GM06990 (cell line): ENCODE data around the gene PAFAH2.

Source experiments
- DNase-seq: peaks from one replicate; pipeline ENCODE4 v3.0.0-alpha.2; 2011; ENCODE audit not compliant: insufficient read length; ENCODE audit errors: extremely low read depth
- H3K27me3 ChIP-seq: replicated peaks from 2 replicates; pipeline ENCODE4 v1.6.0; 2011; ENCODE audit warnings: low read length; ENCODE audit not compliant: control insufficient read depth, insufficient read depth
- H3K36me3 ChIP-seq: 2 replicates; pipeline ENCODE4 v1.5.1; 2011; ENCODE audit warnings: low read length; ENCODE audit not compliant: control insufficient read depth, insufficient read depth
- H3K4me3 ChIP-seq: replicated peaks from 2 replicates; pipeline ENCODE4 v1.5.1; 2011; ENCODE audit warnings: low read depth, mild to moderate bottlenecking, control low read depth, low read length
- CTCF ChIP-seq: IDR thresholded peaks from 2 replicates; pipeline ENCODE4 v1.5.1; 2011; ENCODE audit warnings: low read length, control low read depth, mild to moderate bottlenecking, inconsistent platforms; ENCODE audit not compliant: insufficient read depth, poor library complexity, severe bottlenecking

The PAFAH2 gene

DNA sequence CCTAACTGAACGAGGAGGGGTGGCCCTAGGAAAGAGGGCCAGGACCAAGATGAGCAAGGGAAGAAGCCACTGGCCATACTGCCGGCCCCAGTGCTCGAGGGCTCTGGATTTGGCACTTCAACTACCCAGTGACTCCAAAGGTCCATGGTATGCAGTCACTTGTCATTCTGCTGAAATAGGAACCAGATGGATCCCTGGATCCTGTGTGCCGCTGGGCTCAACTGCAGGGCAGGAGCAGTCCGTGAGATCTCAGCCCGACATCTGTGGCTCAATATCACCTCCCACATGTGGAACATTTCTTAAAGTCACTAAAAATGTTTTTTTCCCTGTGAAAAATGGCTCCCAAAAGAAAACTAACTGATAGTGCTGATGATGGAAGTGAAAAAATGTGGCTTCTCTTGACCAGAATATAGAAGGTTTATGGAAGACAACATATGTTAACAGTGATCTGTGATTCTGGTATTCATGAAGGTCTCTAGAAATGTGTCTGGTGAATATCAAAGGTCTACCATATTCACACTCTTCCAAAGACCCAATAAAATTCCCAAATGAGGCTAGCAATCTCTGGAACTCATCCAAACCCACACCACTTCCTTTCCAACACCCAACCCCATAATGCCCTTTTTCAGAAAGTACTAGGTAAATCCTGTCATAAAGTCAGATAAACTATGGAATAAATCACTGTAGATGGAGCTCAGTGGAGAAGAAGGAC is 24.1 kb downstream of the PAFAH2 start:
- no peak for DNase-seq
- Histone ChIP-seq H3K27me3 (no peaks in the 10 kb centered on the region), H3K36me3 (peaks cover 6% of the 10 kb centered on the region), H3K4me3 (no peak overlapping the region)
- TF ChIP-seq CTCF: no peak

DNA sequence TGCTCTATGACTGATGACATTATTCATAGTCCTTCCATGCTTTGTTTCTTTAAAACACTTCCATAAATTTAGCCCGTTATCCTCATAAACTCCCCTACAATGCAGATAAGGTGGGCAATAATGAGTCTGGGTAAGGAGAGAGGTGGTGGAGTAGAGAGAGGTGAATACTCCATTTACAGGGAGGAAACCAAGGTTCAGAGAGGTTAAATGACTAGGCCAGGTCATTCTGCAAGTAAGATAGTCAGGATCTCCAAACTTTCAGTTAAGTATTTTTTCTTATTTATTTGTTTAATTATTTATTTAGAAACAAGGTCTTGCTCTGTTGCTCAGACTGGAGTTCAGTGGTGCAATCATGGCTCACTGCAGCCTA is 26.1 kb downstream of the PAFAH2 start:
- Histone ChIP-seq H3K4me3 (no peak overlapping the region), H3K36me3 (peaks cover 6% of the 10 kb centered on the region), H3K27me3 (no peaks in the 10 kb centered on the region)
- no peak for DNase-seq
- no peak for TF ChIP-seq CTCF

- Histone ChIP-seq H3K36me3 (peaks cover 6% of the 10 kb centered on the region), H3K4me3 (no peak overlapping the region), H3K27me3 (no peaks in the 10 kb centered on the region)
- DNase-seq: no peak
- no peak for TF ChIP-seq CTCF
These were observed 26.6 kb downstream of the PAFAH2 start for GRCh38 chr1:25971066-25971810.

GRCh38 chr1:25967308-25967707 is 30.6 kb downstream of the PAFAH2 start:
- no peak for TF ChIP-seq CTCF
- Histone ChIP-seq H3K36me3 (peaks cover 5% of the 10 kb centered on the region), H3K27me3 (no peaks in the 10 kb centered on the region), H3K4me3 (no peak overlapping the region)
- DNase-seq: no peak

DNA sequence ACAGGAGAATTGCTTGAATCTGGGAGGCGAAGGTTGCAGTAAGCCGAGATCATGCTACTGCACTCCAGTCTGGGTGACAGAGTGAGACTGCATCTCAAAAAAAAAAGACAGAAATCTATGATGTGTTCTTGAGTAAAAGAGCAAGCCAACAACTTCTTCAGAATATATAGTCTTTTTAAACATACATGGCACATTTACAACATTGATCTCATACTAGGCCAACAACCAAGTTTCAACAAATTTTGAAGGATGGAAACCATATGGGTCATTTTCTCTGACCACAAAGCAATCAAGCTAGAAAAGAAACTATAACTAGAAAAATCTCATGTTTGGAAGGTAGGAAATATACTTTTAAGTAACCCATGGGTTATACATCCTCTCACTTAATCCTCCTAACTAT is 38.3 kb downstream of the PAFAH2 start:
- TF ChIP-seq CTCF: no peak
- H3K27me3 ChIP-seq: no peaks in the 10 kb centered on the region
- DNase-seq: no peak
- H3K36me3 ChIP-seq: peaks cover 21% of the 10 kb centered on the region
- no peak overlapping the region for H3K4me3 ChIP-seq
